Measurements from ENCODE around the gene TDRD1.

DNA sequence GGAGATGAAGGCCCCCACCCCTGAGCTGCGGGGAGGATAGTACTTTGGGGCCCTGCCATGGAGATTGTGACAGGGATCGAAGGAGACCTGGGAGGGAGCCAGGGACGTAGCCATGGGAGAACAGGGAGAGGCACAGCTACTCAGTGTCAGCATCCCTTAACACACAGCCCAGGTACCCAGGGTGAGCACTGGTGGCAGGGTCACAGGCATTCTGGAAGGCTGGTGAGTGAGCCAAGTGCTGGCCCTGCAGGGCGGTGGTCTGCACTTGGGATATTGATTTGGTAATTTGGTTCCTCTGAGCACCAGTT is 99.7 kb downstream of the TDRD1 start:
- TF ChIP-seq POLR2A (IDR thresholded peaks at IDR 0.05; ENCODE audit: low read depth, low read length) (no peak), POLR2AphosphoS5 (IDR thresholded peaks at IDR 0.05; ENCODE audit: low read depth, low read length) (no peak)
